ENCODE results near the gene PAK6. TPM values are rescaled to one million over a fixed set of nuclear protein-coding genes. Genes with fewer than 3 reads are reported as not detected.

The PAK6 gene
- total and polyA plus RNA-seq, 4 donors: 0.05 to 0.17 (median 0.10) TPM

DNA sequence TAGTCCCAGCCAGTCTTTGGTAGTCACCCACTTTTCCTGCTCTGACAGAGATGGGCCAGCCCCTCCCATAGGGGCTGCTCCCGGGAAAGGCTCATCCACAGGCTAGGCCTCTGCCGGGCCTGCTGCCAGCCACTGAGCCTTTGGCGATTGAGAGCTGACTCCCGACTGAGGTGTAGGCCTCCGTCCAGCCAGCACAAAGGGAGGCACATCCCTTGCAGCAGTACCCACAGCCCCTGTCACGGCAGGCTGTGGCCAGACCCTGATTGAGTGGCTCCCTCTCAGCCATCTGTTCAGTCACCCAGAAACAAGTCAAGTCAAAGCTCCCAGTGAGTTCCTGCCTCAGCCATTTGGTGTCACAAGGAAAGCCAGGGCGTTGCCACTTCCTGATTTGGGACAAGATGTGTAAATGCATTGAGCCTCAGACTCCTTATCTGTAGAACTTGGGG, 6.2 kb upstream of the PAK6 start:
- Histone ChIP-seq H3K27ac (ENCODE audit: low read depth in 1 of 2, low read length in 2 of 2) (no peak overlapping the region), H3K9me3 (ENCODE audit: control insufficient read depth in 4 of 4, low read length in 3 of 4) (no peaks in the 10 kb centered on the region), H3K4me1 (ENCODE audit: control insufficient read depth in 4 of 4, insufficient read depth in 4 of 4, low read length in 3 of 4) (no peaks in the 10 kb centered on the region), H3K9ac (ENCODE audit: low read depth in 1 of 2, low read length in 2 of 2) (no peak overlapping the region), H3K36me3 (ENCODE audit: control insufficient read depth in 4 of 4, insufficient read depth in 3 of 4, low read depth in 1 of 4, low read length in 3 of 4) (no peaks in the 10 kb centered on the region), H3K27me3 (ENCODE audit: control insufficient read depth in 4 of 4, insufficient read depth in 4 of 4, low read length in 3 of 4) (no peaks in the 10 kb centered on the region), H3K4me3 (ENCODE audit: low read depth in 1 of 3, low read length in 3 of 3) (no peak overlapping the region)
- no peak for DNase-seq (ENCODE audit: low spot score)
- no peak for TF ChIP-seq SP1 (IDR thresholded peaks at IDR 0.05)
- TF ChIP-seq, protein P1, sequence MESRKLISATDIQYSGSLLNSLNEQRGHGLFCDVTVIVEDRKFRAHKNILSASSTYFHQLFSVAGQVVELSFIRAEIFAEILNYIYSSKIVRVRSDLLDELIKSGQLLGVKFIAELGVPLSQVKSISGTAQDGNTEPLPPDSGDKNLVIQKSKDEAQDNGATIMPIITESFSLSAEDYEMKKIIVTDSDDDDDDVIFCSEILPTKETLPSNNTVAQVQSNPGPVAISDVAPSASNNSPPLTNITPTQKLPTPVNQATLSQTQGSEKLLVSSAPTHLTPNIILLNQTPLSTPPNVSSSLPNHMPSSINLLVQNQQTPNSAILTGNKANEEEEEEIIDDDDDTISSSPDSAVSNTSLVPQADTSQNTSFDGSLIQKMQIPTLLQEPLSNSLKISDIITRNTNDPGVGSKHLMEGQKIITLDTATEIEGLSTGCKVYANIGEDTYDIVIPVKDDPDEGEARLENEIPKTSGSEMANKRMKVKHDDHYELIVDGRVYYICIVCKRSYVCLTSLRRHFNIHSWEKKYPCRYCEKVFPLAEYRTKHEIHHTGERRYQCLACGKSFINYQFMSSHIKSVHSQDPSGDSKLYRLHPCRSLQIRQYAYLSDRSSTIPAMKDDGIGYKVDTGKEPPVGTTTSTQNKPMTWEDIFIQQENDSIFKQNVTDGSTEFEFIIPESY (IDR thresholded peaks at IDR 0.05): no peak
- TF ChIP-seq TAF1 (conservative IDR thresholded peaks at IDR 0.05): no peak
- TF ChIP-seq, protein P2, sequence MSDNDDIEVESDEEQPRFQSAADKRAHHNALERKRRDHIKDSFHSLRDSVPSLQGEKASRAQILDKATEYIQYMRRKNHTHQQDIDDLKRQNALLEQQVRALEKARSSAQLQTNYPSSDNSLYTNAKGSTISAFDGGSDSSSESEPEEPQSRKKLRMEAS (IDR thresholded peaks at IDR 0.05): no peak
- no peak for TF ChIP-seq REST (IDR thresholded peaks at IDR 0.05)
- no peak for TF ChIP-seq HNF4G (IDR thresholded peaks at IDR 0.05)
- TF ChIP-seq YY1 (IDR thresholded peaks at IDR 0.05): no peak
- TF ChIP-seq NR2F2 (IDR thresholded peaks at IDR 0.05): no peak
- TF ChIP-seq GABPA (IDR thresholded peaks at IDR 0.05 in 1 of 2, conservative IDR thresholded peaks at IDR 0.05 in 1 of 2): no peak
- TF ChIP-seq HNF4A (conservative IDR thresholded peaks at IDR 0.05): no peak
- WGBS: 82% methylated on average over 7 of the region's 7 CpGs

DNA sequence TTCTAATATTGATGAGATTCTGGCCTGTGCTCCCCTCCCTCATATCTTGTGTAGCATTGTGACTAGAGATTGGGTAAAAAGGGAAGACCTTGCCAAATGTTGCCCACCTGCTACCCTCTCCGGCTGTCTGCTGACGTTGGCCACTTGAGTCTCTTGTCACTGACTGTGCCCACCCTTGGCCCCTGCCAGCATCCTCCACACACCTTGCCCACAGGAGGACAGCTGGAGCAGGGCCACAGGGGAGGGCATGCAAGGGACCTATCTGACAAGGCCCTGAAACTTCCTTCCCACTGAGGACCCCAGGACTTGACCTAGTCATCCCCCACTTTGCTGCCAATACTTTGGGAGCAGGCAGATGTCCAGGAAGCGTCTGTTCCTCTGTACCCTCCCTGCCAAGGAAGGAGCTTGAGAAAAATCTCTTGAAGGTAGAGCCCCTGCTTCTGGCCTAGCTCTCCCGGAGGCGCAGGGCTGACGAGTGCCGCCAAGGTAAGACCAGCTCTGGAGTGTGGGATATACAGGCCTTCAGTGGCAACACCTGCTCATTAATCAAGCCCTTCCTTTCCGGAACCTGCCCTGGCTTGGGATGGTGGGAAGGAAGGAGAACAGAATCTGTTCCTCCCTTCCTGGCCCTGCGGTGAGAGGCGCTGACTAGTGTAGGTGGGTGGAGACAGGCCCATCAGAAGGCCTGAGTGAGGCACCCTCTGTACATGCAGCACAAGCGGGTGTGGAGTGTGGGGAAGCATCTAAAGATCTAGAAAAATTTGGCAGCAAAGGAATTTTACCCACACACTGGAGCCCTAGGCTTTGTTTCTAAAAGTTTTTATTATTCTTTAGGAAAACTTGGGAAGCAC, 4.9 kb upstream of the PAK6 start:
- TF ChIP-seq, protein P2 (IDR thresholded peaks at IDR 0.05): no peak
- TF ChIP-seq FOXA1 (IDR thresholded peaks at IDR 0.05): no peak
- DNase-seq (ENCODE audit: low spot score): no peak
- Histone ChIP-seq H3K4me1 (ENCODE audit: control insufficient read depth in 4 of 4, insufficient read depth in 4 of 4, low read length in 3 of 4) (peaks cover 0 to 1% (median under 1%) of the 10 kb centered on the region in 4 donors), H3K9ac (ENCODE audit: low read depth in 1 of 2, low read length in 2 of 2) (no peak overlapping the region), H3K4me3 (ENCODE audit: low read depth in 1 of 3, low read length in 3 of 3) (no peak overlapping the region), H3K27ac (ENCODE audit: low read depth in 1 of 2, low read length in 2 of 2) (no peak overlapping the region), H3K36me3 (ENCODE audit: control insufficient read depth in 4 of 4, insufficient read depth in 3 of 4, low read depth in 1 of 4, low read length in 3 of 4) (no peaks in the 10 kb centered on the region), H3K9me3 (ENCODE audit: control insufficient read depth in 4 of 4, low read length in 3 of 4) (no peaks in the 10 kb centered on the region), H3K27me3 (ENCODE audit: control insufficient read depth in 4 of 4, insufficient read depth in 4 of 4, low read length in 3 of 4) (peaks cover 0 to 2% (median 0%) of the 10 kb centered on the region in 4 donors)
- 96% methylated on average over 11 of the region's 11 CpGs for WGBS

Data from liver (tissue), 9 donors.